H1 (cell line): Measurements from ENCODE around the gene ZNF845. TPM values are rescaled to one million over a fixed set of nuclear protein-coding genes. Genes with fewer than 3 reads are reported as not detected.

Experiments used
- BCL11A ChIP-seq, 2 experiments: IDR thresholded peaks; one replicate each; pipeline ENCODE4 v1.6.1; 2011; ENCODE audit warnings: low read depth in 2 of 2, low read length in 2 of 2, mild to moderate bottlenecking in 2 of 2
- NRF1 ChIP-seq: IDR thresholded peaks from 2 replicates; pipeline ENCODE4 v1.6.1; 2011; ENCODE audit warnings: mild to moderate bottlenecking, low read depth, low read length, improper control_type of control experiment
- PHF8 ChIP-seq: fragments of 200-600 bp; sonication (generic); conservative IDR thresholded peaks from 2 replicates; pipeline ENCODE4 v1.7.1; 2012; ENCODE audit warnings: low read depth, mild to moderate bottlenecking, inconsistent platforms, low read length, moderate library complexity
- polyA plus RNA-seq, 7 experiments: library from polyadenylated mRNA; depleted of rRNA in 3 of 7; stranded (reverse) in 5 of 7; unstranded in 2 of 7; fragments of >200 nt in 5 of 7; fragments of 200-250 nt in 2 of 7; gene quantifications; 1 replicate in 5 of 7; 2 replicates in 1 of 7; 4 replicates in 1 of 7; pipeline versions ENCODE4 v1.2.1 to v1.2.3, GENCODE V29; 2011 to 2013; ENCODE audit warnings: missing spikeins in 2 of 7, mixed read lengths in 2 of 7
- total RNA-seq: library from RNA; stranded (reverse); fragmentation: NEBNext Ultra II Directional; extraction: Animal tissue kit (Norgen Biotek cat#: 25700); gene quantifications from 2 replicates; pipeline ENCODE4 v1.2.1, GENCODE V29; 2021

The ZNF845 gene
- total and polyA plus RNA-seq, 2 of the 8 experiments (the other 6 are each of a cell fraction or from before 2014, with no cell fraction given) = 3.6 to 22.5 TPM

DNA sequence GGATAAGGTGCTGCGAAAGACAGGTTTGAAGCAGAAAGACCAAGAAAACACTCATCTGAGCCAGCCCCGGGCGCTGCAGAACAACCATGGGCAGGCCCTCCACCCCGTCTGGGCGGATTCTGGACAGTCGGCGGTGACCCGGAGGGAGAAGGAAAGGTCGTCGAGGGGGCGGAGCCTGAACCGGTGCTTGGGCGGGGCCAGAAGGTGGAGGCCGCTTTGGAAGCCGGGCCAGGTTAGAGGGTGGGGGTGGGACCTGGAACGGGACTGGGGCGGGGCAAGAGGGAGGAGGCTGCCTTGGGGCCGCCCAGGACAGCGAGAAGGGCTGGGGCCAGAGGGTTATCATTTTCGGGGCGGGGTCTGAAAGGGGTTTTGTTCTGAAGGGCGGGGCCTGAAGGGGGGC lies 56.4 kb downstream of the ZNF845 start (continued):
- TF ChIP-seq NRF1 (no peak), BCL11A (IDR thresholded peaks at IDR 0.05; ENCODE audit: low read depth in 2 of 2, low read length in 2 of 2) (no peak), PHF8 (no peak)
